AG09309 (cell line): ENCODE results near the gene POTED.
"Not testable (repeated sequence)": the region's sequence is repeated elsewhere in the genome, so short reads cannot be mapped to it uniquely, and the experiment has no call there.

Source experiments
- DNase-seq: peaks from one replicate; pipeline ENCODE4 v3.0.0-alpha.2; 2010; ENCODE audit warnings: low read depth
- H3K4me3 ChIP-seq: 2 replicates; pipeline ENCODE4 v1.5.1; 2011; ENCODE audit warnings: mild to moderate bottlenecking, low read depth, low read length, moderate library complexity; ENCODE audit not compliant: control insufficient read depth

The POTED gene

GRCh38 chr21:13609477-13609876, at the start of gene POTED:
Gene POTED, plus strand, starts transcription at chr21:13609777. Its CDS starts 452 bp downstream, at chr21:13610229.
- not testable (repeated sequence) for DNase-seq, H3K4me3 ChIP-seq

- not testable (repeated sequence) for H3K4me3 ChIP-seq, DNase-seq
Measured at GRCh38 chr21:13650101-13650500, 40.5 kb downstream of the POTED start.

GRCh38 chr21:13651746-13652145, 42.2 kb downstream of the POTED start:
- H3K4me3 ChIP-seq, DNase-seq: not testable (repeated sequence)
